GM21360 (cell line): ENCODE results near the gene KRTAP12-1.

Source experiments
- ATAC-seq: cut with Tn5 transposase; IDR thresholded peaks from one replicate; pipeline ENCODE4 v1.9.1; 2021; ENCODE audit warnings: mild to moderate bottlenecking, moderate library complexity; ENCODE audit not compliant: unreplicated experiment

Gene KRTAP12-1

DNA sequence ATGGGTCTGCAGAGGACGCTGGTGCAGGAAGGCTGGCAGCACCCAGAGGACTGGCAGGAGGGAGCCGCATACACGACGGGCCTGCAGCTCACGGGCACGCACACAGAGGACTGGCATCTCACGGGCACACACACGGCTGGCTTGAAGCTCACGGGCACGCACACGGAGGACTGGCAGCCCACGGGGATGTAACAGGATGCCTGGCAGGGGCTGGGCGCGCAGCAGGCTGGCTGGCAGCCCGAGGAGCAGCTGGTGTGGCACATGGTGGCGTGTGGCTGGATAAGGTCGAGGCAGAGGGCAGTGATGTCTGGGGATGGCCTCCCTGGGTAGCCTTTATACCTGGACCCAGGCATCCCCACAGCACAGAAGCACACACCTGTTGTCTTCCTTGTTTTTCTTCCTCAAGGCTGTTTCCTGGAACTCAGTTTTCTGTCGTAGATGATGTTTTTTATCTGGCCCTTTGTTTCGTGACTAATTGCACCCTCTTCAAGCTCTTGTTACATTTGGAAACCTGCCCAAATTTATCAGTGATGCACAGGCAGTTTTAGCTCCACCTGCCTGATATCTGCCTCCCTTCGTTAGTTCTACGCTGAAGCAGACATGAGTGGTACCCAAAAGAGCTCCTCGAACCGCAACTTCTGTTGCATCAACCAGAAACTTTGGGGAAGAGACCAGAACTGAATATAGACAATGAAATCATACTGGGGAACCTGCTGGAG lies at the start of gene KRTAP12-1:
Gene KRTAP12-1 (minus strand): TSS at position 303 of the 719 bp plus-strand sequence. CDS start 40 bp downstream, at position 263.
- ATAC-seq, result no peak

- ATAC-seq, result no peak
These were observed 49.1 kb upstream of the KRTAP12-1 start for GRCh38 chr21:44730951-44731579.

- no peak for ATAC-seq
These were observed 48.0 kb upstream of the KRTAP12-1 start for GRCh38 chr21:44730028-44730395.

DNA sequence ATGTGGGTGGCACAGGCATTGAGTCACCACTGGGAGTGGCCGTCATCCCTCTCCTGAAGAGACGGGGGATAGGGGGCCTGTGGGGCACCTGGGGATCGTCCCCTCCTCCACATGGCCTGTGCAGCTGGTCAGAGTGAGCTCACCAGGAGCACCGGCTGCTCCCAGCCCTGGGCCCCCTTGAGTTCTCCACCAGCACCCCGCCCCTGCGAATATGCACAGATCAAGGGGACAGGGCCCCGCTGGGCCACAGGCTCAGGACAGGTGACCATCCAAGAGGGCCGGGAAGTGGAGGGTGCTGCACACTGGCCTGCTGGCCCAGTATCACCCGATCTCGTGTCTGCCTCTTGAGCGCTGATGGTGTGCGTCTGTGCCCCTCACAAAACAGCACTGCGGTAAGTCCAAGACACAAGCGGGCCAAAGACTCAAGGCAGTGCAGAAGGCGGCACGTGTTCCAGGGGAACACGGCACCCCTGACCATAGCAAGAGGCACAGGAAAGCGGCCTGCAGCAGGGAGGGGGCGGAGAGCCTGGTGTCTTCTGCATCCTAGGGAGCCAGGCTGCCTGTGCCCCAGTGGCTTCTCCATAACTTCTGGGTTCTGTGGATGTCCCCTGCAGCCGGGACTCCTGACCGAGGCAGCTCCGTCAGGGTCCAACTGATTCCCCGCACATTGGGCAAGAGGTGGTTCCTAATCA lies 47.5 kb upstream of the KRTAP12-1 start:
- no peak for ATAC-seq

GRCh38 chr21:44728716-44729115 lies 46.8 kb upstream of the KRTAP12-1 start:
- ATAC-seq, result no peak

GRCh38 chr21:44727757-44728156 lies 45.8 kb upstream of the KRTAP12-1 start:
- ATAC-seq, result no peak

- ATAC-seq, result no peak
These were observed 45.4 kb upstream of the KRTAP12-1 start for GRCh38 chr21:44727321-44727720.

DNA sequence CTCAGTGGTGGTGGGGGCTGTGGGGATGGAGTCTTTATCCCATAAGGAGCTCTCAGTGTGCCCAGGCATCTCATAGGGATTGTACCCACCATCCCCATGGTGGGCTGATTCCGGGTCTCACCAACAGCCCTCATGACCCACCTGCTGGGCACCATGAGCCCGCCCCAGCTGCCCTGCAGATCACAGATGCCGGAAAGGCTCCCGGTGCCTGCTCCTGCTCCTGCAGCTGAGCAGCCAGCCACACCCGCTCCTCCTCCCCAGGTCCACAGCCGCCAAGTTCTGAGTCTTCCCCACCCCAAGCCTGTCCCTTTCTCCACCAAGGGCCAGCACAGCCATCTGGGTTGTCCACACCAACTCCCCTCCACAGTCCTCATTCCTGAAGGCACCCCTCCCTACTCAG lies 44.9 kb upstream of the KRTAP12-1 start:
- ATAC-seq, result no peak

DNA sequence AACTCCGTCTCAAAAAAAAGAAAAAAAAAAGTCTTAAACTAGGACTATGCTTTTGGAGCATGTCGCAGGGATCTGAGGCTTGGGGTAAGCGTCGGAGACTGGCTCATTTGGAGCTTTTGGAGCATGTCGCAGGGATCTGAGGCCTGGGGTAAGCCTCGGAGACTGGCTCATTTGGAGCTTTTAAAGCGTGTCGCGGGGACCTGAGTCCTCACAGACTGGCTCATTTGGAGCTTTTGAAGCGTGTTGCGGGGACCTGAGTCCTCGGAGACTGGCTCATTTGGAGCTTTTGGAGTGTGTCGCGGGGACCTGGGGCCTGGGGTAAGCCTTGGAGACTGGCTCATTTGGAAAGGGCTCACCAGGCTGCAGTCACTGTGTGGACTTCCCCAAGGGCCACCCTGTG lies 43.0 kb upstream of the KRTAP12-1 start:
- ATAC-seq, result no peak

- no peak for ATAC-seq
These were observed 42.2 kb upstream of the KRTAP12-1 start for GRCh38 chr21:44724196-44724595.

- no peak for ATAC-seq
These were observed 41.5 kb upstream of the KRTAP12-1 start for GRCh38 chr21:44723177-44724131.

- no peak for ATAC-seq
These were observed 40.8 kb upstream of the KRTAP12-1 start for GRCh38 chr21:44722731-44723130.

DNA sequence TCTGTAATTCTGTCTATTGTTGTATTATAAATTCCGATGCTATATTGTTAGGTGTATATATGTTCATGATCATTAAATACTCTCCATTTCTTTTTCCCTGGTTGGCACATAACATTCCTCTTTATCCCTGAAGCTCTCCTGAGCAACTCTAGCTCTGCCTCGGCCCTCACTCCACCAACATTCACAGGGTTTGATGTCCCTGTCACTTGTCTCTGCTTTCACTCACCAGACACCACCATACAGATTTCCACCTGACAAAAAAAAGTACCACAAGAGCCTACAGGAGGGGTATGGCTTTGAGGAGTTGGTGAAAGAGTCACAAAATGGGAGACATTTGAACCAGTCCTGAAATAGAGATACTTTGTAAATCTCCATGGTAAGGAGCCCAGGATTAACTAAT lies 38.2 kb upstream of the KRTAP12-1 start:
- no peak for ATAC-seq

- ATAC-seq, result no peak
These were observed 36.6 kb upstream of the KRTAP12-1 start for GRCh38 chr21:44718571-44718970.

DNA sequence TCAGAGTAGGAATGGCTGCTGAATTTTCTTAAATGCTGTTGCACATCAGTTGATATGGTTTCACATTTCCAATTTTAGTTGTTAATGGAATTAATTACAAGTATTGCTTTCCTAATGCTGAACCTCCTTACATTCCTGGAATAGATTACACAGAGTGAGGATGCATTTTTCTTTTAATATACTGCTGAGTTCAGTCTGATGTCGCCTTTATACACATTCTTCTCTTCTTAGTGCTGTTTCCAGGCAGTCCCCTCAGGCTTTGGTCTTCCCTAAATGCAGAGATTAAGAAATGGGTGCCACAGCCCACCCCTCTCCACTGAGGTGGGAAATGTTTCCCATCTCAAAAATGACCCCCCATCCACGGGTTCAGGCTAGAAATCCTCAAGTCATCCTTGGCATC lies 36.1 kb upstream of the KRTAP12-1 start:
- no peak for ATAC-seq

DNA sequence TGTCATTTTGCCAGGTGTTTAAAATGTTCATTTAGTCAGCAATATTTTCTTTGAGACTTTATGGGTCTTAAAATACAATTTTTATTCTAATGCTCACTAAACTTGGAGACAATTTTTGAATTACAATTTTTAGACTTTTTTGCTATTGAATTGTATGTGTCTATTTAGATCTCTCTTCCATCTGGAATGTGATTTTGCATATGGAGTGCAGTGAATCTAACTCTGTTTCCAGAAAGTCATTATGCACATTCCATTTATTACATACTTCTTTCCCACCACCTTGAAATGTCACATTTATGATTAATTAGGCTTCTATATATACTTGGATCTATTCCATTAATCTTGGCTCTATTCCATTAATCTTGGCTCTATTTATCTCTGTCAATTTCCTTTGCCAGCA lies 35.0 kb upstream of the KRTAP12-1 start:
- no peak for ATAC-seq

DNA sequence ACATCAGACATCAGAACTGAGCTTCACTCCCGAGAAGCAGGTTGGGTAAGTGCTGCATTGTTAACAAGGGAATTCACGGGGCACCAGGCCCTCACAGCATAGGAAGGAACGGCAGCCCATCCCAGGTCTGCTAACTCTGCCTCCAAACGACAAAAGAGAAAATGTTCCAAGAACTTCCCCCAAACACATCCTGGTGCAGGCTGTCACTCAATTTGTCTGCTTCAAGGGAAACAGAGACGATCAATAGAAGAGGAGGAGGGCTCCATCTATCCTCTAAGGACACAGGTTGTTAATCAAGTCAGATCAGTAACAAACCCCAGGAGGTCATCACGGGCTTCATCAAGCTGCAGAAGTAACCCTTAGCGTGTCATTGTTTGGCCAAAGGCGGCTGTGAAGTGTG lies 32.9 kb upstream of the KRTAP12-1 start:
- no peak for ATAC-seq

DNA sequence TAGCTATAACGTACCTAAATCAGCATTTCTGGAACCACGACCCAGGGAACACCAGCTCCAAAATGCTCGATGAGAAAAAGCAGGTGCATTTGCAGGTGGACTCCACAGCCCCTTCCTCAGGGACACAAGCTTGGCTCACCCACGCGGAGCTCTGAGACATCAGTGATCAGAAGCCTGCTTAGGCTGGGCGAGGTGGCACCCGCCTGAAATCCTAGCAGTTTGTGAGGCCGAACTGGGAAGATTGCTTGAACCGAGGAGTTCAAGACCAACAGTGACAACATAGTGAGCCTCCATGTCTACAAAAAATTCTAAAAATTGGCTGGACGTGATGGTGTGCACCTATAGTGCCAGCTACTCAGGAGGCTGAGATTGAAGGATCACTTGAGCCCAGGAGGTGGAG lies 31.9 kb upstream of the KRTAP12-1 start:
- no peak for ATAC-seq

DNA sequence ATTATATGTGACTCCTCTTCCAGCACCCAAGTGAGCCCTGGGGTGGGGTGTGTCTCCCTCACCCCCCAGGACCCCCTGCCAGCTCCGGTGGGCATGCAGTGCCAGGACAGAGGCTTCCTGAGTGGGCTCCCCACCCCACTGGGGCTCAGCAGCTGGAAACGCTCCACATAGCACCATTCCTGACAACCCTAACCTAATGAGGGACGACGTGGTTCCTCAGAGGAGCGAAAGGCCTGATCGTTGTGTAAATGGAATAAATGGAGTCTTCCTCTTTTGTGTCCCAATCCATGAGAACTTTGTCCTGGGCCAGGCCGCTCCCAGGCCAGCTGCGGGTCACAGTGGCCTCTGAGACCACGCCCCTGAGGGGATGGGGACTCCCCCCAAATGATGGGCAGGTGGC lies 31.2 kb upstream of the KRTAP12-1 start:
- no peak for ATAC-seq

DNA sequence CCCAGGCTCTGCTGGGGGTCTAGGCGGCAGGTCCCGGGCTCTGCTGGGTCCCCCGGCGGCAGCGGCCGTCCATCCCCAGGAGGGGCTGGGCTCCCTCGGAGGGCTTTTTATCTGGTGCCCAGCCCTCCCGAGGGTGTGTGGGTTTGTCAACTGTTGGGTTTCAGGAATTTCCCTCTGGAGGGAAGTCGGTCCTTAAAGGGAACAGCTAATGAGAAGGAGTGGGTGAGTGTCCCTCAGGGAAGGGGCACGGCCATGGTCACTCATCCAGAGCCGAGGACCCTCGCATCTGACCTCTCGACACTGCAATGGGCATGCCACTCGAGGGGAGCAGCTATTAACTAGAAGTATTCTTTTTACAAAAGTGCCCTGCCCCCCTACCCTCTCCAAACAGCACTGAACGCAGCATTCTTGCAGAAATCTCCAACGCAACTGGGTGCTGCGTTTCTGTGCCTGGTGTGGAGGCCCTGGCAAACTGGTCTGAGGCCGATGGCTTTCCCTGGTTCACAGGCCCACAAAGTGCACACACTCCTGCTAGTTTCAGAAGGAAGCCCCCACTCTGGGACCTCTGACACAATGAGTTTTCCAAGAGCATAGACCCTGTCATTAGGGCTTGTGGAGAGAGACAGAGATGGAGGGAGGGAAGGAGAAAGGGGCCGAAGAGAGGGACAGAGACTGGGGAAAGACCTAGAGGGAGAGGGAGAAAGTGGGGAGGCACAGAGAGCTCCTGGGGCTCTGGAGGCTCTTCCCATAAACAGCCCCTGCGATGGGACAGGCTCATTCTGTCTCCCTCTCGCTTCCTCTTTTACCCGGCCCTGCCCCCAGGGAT lies 30.5 kb upstream of the KRTAP12-1 start:
- ATAC-seq, result no peak
